HG03108 (cell line): ENCODE results near the gene ANKRD18B.
"Not testable (repeated sequence)": the region's sequence is repeated elsewhere in the genome, so short reads cannot be mapped to it uniquely, and the experiment has no call there.

ENCODE experiments used
- ATAC-seq: cut with Tn5 transposase; IDR thresholded peaks from one replicate; pipeline ENCODE4 v1.9.1; 2021; ENCODE audit warnings: moderate library complexity; ENCODE audit not compliant: unreplicated experiment

Gene ANKRD18B

DNA sequence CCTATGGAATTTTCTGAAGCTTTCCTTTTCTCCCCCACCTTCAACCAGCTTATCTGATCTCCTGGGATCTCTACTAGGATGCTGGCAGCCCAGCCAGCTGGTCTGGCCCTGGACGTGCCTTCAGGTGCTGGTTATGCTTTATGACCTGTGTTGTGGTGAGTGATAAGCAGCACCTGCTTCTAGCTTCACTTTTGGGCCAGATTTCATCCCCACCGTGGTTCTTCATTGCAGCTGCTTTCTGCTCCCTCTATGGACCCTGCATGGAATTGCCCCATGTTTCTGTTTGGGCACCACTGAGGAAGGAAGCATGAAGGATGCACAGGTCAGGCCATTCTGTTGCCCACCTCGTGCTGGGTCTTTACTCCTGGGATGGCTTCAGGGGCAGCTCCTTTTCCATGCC, 80.2 kb downstream of the ANKRD18B start:
- not testable (repeated sequence) for ATAC-seq

DNA sequence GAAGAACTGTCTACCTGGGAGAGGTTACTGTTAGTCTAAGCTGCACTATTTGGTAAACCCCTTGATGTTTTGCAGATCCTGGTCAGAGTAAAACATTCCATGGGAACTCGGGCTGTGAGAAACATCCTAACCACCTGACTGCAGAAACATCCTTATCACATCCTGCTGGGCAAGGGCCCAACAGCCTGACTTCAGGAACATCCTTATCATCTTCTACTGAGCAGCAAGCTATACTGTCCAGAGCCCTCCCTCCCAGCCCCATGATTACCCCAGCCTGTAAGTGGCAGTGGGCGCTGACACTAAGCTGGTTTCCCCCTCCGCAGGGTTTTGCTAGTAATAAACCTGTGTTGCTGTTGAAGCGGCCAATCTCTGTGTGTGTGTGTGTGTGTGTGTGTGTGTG, 80.9 kb downstream of the ANKRD18B start:
- ATAC-seq, result not testable (repeated sequence)

DNA sequence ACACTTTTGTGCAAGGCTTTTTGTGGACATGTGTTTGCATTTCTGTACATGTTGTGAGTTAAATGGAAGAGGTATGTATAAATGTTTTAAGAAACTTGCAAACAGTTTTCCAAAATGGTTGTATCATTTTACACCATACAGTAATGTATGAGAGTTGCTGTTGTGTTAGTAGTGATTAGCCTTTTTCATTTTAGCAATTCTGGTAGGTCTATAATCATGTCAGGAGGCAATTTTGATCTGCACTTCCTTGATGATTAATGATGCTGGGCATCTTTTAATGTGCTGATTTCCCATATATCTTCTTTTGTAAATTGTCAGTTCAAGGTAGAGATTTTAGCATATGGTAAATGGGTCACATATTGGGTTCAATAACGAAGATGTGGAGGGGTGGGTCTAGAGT, 87.3 kb downstream of the ANKRD18B start:
- no peak for ATAC-seq

DNA sequence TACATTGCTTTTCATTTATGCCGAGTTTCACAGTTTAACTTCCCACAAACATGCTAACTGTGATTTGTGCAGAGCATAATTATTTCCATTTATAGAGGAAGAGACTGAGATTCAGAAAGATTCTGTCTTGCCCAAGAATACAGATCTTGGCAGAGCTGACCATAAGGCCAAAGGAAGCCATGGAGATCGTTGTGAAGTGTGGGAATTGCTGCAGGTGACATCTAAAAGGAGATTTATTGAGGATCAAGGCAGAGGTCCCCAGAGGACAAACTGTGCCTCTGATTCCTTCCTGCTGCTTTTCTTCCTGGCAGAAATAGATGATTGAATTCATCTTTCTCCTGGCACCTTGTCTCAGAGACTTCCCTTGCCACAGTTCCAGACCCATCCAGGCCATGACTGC, 88.4 kb downstream of the ANKRD18B start:
- not testable (repeated sequence) for ATAC-seq

DNA sequence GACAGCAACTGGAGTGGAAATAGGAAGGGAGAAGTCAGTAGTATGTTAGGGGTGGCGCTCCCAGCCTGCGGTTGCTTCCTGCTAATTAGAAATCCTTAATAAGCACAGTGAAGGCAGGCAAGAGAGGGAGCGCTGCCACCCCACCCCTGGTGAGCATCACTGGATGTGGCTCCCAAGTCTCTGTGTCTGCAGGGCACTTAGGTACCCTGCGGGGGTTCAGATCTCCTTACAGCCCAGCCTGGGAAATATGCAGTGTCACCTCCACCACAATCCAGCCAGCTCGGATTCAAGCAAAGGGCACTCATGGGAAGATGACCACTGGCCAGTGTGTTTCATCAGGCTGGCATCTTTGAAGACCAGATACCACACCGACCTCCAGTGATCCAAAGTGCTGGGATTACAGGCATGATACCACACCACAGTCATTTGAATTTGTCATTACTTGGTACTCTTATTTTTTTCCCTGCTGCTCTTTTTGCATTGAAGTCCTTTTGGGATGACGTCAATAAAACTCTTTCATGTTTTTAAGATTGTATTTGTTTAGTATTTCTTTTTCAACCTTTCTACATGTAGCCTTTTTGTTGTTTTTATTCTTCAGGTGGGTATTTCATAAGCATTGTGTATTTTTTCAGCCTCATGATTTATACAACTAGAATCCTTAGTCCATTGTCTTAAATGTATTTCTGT, 90.1 kb downstream of the ANKRD18B start:
- ATAC-seq, result no peak

DNA sequence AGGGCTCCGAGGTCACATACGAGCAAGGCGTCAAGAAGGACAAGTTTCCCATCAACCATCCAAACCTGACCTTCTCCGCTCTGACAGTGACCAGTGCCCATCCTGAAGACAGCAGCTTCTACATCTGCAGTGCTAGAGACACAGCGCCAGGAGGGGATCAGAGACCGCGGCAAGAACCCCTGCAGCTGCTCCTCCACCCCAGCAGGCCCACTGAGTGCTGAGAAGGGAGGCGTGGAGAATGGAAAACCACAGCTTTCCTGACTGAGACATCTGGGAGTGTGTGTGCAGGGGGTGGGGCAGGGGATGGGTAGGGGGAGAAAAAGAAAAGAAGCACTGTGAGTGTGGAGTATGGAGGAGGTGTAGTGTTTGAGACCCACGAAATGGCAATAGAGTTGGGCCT, 94.3 kb downstream of the ANKRD18B start:
- ATAC-seq, result not testable (repeated sequence)

DNA sequence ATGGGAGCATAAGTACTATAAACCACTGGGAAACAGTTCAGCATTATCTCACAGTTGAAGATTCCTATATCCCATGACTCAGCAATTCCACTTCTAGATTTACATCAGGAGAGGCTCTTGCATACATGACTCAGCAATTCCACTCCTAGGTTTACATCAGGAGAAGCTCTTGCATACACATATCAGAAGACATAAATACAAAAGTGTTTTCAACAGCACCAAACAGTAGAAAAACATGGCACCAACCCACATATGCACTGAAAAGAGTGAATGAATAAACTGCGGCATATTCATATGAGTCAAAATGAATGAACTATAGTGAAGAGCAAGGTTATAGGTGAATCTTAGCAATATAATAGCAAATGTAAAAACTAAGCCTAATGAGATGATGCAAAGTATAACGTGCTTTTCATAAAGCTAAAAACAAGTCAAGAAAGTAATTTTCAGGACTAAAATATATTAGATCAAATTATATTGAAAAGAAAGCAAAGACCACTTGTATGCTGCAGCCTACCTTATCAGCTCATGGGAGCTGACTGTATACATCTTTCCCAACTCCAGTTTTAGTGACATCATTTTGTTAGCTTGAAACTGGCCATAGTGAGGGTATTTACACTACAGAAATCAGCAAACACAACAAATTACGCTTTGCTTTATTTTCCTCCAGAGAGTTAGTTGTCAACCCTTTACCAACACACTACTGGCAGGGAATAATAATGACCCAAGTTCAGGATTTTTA, 95.8 kb downstream of the ANKRD18B start:
- no peak for ATAC-seq

DNA sequence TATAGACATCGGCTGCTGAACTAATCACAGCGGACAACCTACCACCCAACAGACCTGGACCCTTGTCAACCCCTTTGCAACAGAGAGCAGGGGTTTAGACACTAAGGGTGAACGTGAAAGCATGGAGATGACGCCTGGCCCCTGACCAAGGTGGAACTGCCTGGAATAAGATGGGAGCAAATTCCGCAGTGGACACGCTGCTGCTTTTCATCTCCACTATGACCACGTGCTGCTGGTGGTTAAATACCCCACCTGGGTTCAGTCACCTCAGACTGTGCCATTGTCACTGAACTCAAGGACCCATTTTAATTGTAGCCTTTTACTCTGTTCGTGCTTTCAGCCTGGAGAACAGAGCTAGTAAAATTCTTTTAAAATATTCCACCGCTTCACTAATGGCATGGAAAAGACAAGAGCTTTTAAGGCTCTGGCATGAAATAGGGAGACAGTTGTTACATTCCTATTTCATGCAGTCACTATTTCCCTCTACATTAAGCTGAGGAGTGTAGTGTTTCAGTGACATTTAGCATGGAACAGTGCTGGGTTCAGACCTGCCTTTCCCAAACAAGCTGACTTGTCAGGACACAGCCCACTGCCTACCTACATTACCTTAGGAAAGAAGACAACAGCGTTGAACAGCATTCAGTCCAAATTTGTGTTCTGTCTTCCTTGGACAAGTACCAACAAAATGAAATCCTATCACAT, 96.8 kb downstream of the ANKRD18B start:
- ATAC-seq, result no peak
